OCI-LY7 (cell line): Measurements from ENCODE around the gene RHOT2.

Experiments
- EZH2phosphoT487 ChIP-seq: fragments of 200-600 bp; sonication (generic); IDR thresholded peaks from 2 replicates; pipeline ENCODE4 v1.6.1; 2018; ENCODE audit warnings: low read depth, borderline replicate concordance, mild to moderate bottlenecking, mixed run types, antibody characterized with exemption, low read length, moderate library complexity, mixed read lengths
- TF ChIP-seq, protein P1 (sequence below): fragments of 200-600 bp; sonication (generic); conservative IDR thresholded peaks from 2 replicates; pipeline ENCODE4 v1.5.1; 2014; ENCODE audit warnings: mild to moderate bottlenecking, antibody characterized with exemption, low read length, moderate library complexity, mixed read lengths

DNA sequence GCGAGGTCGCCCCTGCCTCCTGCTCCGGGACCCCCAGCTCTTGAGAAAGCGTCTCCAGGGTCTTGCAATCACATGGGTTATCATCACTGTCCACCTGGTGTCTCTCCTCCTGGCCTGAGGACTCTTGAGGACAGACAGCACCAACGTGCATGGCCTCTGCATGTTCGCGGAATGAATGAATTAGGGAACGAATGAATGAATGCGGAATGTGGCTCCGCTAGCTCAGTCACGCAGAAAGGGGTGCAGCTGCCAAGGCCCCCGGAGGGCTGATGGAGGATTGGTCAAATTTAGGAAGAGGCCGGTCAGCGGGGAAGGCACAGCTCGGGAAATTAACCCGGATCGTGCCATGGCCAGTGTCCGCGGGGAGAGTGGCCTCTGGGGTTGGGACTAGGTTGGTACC lies 34.4 kb downstream of the RHOT2 start:
- TF ChIP-seq, protein P1, sequence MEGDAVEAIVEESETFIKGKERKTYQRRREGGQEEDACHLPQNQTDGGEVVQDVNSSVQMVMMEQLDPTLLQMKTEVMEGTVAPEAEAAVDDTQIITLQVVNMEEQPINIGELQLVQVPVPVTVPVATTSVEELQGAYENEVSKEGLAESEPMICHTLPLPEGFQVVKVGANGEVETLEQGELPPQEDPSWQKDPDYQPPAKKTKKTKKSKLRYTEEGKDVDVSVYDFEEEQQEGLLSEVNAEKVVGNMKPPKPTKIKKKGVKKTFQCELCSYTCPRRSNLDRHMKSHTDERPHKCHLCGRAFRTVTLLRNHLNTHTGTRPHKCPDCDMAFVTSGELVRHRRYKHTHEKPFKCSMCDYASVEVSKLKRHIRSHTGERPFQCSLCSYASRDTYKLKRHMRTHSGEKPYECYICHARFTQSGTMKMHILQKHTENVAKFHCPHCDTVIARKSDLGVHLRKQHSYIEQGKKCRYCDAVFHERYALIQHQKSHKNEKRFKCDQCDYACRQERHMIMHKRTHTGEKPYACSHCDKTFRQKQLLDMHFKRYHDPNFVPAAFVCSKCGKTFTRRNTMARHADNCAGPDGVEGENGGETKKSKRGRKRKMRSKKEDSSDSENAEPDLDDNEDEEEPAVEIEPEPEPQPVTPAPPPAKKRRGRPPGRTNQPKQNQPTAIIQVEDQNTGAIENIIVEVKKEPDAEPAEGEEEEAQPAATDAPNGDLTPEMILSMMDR, result no peak
- TF ChIP-seq EZH2phosphoT487, result no peak
